BJ (cell line): Measurements from ENCODE around the gene C6orf120. TPM values are rescaled to one million over a fixed set of nuclear protein-coding genes. Genes with fewer than 3 reads are reported as not detected.
A peak's percentile ranks its signal among the peaks of the same experiment; 100 is the strongest.

Source experiments
- CTCF ChIA-PET: fragments of 350-600 bp; formaldehyde crosslinking; extraction: SDS; loops from one replicate; lab custom pipeline; 2021; ENCODE audit warnings: antibody characterized with exemption, inconsistent platforms; lab: Yijun Ruan, JAX
- POLR2A ChIA-PET: fragments of 300-600 bp; sonication (Branson Sonifier 250); formaldehyde crosslinking; extraction: SDS; loops from one replicate; lab custom pipeline; 2021; ENCODE audit warnings: antibody characterized with exemption; lab: Charles Lee
- DNase-seq: peaks from one replicate; pipeline ENCODE4 v3.0.0-alpha.2; 2011; ENCODE audit warnings: low read depth
- H3K27me3 ChIP-seq: 2 replicates; pipeline ENCODE4 v1.6.0; 2011; ENCODE audit warnings: low read length; ENCODE audit not compliant: control insufficient read depth, insufficient read depth
- H3K36me3 ChIP-seq: 2 replicates; pipeline ENCODE4 v1.5.1; 2011; ENCODE audit warnings: low read length; ENCODE audit not compliant: control insufficient read depth, insufficient read depth
- H3K4me3 ChIP-seq: 2 replicates; pipeline ENCODE4 v1.5.1; 2011; ENCODE audit warnings: low read depth, mild to moderate bottlenecking, control low read depth, low read length
- CTCF ChIP-seq: IDR thresholded peaks from 2 replicates; pipeline ENCODE4 v1.5.1; 2011; ENCODE audit warnings: low read depth, mild to moderate bottlenecking, control low read depth, inconsistent platforms, low read length, moderate library complexity; ENCODE audit not compliant: insufficient read depth
- polyA minus RNA-seq: library from RNA; depleted of rRNA, polyadenylated mRNA; stranded (reverse); fragments of >200 nt; gene quantifications from 2 replicates; pipeline ENCODE4 v1.2.3, GENCODE V29; 2011; rRNA and poly(A)+ RNA removed
- polyA plus RNA-seq: library from polyadenylated mRNA; depleted of rRNA; stranded (reverse); fragments of >200 nt; gene quantifications from 2 replicates; pipeline ENCODE4 v1.2.3, GENCODE V29; 2011; rRNA removed

Gene C6orf120
- polyA plus RNA-seq: 13.2 and 21.4 TPM in 2 replicates
- polyA minus RNA-seq: 7.3 and 7.9 TPM in 2 replicates

DNA sequence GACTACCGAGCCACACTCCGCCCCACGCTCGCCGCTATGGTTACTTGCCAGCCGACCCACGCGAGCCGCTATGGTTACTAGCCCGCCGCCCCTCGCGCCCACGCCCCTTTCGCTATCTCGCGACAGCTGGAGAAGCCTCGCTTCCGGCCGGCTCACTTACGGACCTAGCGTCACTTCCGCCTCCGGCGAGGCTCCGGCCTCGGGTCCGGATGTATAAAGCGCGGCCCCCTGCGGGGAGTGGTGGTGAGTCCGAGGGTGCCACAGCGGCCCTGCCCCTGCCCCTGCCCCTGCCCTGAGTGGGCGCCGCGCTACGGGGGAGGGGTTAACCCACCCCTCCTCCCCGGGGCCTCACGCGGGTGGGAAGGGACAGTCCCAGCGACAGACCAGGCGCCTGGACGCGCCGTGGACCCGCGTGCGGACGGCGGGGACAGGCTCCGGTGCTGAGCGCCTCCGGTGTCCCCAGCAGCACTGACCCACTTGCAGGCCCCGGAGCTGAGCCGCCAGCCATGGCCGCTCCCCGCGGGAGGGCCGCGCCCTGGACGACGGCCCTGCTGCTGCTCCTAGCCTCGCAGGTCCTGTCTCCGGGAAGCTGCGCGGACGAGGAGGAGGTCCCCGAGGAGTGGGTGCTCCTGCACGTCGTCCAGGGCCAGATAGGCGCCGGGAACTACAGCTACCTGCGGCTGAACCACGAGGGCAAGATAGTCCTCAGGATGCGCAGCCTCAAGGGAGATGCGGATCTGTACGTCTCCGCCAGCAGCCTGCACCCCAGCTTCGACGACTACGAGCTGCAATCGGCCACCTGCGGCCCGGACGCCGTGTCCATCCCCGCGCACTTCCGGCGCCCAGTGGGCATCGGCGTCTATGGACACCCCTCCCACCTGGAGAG is at the start of gene C6orf120, which contains the start of gene WDR27:
Gene C6orf120 (plus strand): TSS at position 173 of the 886 bp plus-strand sequence. CDS start 334 bp downstream, at position 507.
Gene WDR27 (minus strand): TSS at position 76 of the 886 bp plus-strand sequence. CDS start 13,024 bp downstream, outside the sequence.
- Histone ChIP-seq H3K27me3 (no peaks in the 10 kb centered on the region), H3K4me3 (peak within 1 kb of the TSS; percentile 83), H3K36me3 (0 out of 2 replicates have a peak, but pooled peaks cover 1% of the 10 kb centered on the region)
- CTCF ChIA-PET: interaction anchor here (1.3 kb wide), 1 partner anchor 88 kb away, joined by 3 read pairs; no protein-coding TSS in a partner anchor
- POLR2A ChIA-PET: no interaction called here
- peak; percentile 69 for DNase-seq
- peak; percentile 13; the same call in 1 of the 2 replicates for TF ChIP-seq CTCF

- no peak for DNase-seq
- CTCF ChIA-PET: interaction anchor here (1.6 kb wide), 1 partner anchor 15 kb away, joined by 5 read pairs; no protein-coding TSS in a partner anchor
- no peak for TF ChIP-seq CTCF
Observed at GRCh38 chr6:169652896-169653295, 49.0 kb upstream of the C6orf120 start.

DNA sequence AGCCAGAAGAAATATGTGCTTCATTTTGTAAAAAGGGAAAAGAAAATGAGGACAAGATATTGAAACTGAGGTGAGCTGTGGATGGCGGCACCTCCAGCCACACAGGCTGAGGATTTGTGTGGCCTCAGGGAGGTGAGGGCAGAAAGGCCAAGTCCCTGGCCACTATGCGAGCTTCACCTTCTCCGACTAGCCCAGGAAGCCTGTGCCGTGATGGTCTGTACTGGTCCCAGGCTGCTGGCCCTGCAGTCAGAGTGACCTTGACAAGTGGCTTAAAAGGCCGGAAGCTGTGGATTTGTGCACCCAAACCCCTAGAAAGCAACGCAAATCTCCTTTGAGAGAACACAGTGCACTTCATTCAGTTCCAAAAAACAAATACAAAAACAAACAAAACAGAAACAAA is 48.2 kb upstream of the C6orf120 start:
- no peaks in the 10 kb centered on the region for H3K27me3 ChIP-seq
- CTCF ChIA-PET: interaction anchor here (1.1 to 1.6 kb wide), 2 partner anchors 12 to 14 kb away, joined by 3 to 5 read pairs; no protein-coding TSS in a partner anchor
- DNase-seq: no peak
- H3K4me3 ChIP-seq: no peak overlapping the region
- H3K36me3 ChIP-seq: peaks cover 3% of the 10 kb centered on the region; the same call in 1 of the 2 replicates
- TF ChIP-seq CTCF: no peak
- POLR2A ChIA-PET: no interaction called here

More at GRCh38 chr6:169652896-169653295, 49.0 kb upstream of the C6orf120 start:
- H3K36me3 ChIP-seq: 0 out of 2 replicates have a peak, but pooled peaks cover 2% of the 10 kb centered on the region
- POLR2A ChIA-PET: no interaction called here
- H3K27me3 ChIP-seq: no peaks in the 10 kb centered on the region
- no peak overlapping the region for H3K4me3 ChIP-seq

- CTCF ChIA-PET: interaction anchor here (0.6 to 1.6 kb wide), 3 partner anchors 13 to 70 kb away, joined by 3 to 5 read pairs (median 3); no protein-coding TSS in a partner anchor
- POLR2A ChIA-PET: no interaction called here
- Histone ChIP-seq H3K36me3 (peaks cover 3% of the 10 kb centered on the region; the same call in 1 of the 2 replicates), H3K27me3 (no peaks in the 10 kb centered on the region), H3K4me3 (peak overlapping the region; percentile 40)
- DNase-seq: peak; percentile 11
- peak; percentile 40 for TF ChIP-seq CTCF
Observed at GRCh38 chr6:169654598-169655391, 47.1 kb upstream of the C6orf120 start.
